GM18505 (cell line): ENCODE measurements around the gene TEPSIN.

ENCODE experiments used
- ATAC-seq: cut with Tn5 transposase; IDR thresholded peaks from one replicate; pipeline ENCODE4 v1.9.1; 2021; ENCODE audit not compliant: unreplicated experiment
- POLR2A ChIP-seq: IDR thresholded peaks from 4 replicates; pipeline ENCODE4 v1.6.1; 2011; ENCODE audit warnings: borderline replicate concordance; ENCODE audit not compliant: insufficient read depth, insufficient read length; ENCODE audit errors: extremely low read depth

Gene TEPSIN

GRCh38 chr17:81277946-81278693 lies 39.3 kb upstream of the TEPSIN start:
- no peak for TF ChIP-seq POLR2A
- ATAC-seq, result no peak

- ATAC-seq, result no peak
Measured at GRCh38 chr17:81277421-81277820, 38.6 kb upstream of the TEPSIN start.

DNA sequence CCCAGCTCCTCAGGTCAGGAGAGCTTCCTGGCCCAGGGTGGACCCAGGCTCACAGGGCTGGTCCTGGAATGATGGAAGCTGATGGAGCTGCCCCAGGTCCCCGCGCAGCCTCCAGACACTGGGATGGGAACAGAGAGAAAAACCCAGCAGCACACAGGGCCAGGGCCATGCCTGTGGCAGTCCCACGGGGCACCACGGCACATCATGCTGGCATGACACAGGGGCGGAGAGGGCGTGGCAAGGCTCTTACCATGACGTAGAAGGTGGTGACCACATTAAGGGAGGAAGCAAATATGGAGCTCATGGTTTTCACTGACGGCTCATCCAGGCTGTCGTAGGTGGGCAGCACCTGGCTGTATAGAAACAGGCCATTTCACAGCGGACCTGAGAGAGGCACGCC lies 37.9 kb upstream of the TEPSIN start:
- no peak for ATAC-seq
- TF ChIP-seq POLR2A, result no peak

More at GRCh38 chr17:81277421-81277820, 38.6 kb upstream of the TEPSIN start:
- TF ChIP-seq POLR2A, result no peak

DNA sequence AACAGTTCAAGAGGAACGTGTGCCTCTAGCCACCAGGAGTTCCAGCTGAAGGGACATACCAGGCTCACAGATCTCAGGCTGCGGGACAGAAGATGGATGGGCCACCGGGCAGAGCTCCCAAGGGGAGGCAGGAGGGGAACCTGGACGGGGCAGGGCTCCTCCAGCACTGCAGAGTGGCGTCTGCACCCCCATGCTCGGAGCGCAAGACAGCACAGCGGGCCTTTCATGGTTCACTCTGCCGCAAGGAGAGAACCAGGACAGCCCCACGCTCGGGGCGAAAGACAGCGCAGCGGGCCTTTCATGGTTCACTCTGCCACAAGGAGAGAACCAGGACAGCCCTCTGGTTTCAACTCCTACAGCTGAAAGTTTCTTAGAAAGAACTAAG lies 35.6 kb upstream of the TEPSIN start:
- no peak for TF ChIP-seq POLR2A
- ATAC-seq, result no peak

DNA sequence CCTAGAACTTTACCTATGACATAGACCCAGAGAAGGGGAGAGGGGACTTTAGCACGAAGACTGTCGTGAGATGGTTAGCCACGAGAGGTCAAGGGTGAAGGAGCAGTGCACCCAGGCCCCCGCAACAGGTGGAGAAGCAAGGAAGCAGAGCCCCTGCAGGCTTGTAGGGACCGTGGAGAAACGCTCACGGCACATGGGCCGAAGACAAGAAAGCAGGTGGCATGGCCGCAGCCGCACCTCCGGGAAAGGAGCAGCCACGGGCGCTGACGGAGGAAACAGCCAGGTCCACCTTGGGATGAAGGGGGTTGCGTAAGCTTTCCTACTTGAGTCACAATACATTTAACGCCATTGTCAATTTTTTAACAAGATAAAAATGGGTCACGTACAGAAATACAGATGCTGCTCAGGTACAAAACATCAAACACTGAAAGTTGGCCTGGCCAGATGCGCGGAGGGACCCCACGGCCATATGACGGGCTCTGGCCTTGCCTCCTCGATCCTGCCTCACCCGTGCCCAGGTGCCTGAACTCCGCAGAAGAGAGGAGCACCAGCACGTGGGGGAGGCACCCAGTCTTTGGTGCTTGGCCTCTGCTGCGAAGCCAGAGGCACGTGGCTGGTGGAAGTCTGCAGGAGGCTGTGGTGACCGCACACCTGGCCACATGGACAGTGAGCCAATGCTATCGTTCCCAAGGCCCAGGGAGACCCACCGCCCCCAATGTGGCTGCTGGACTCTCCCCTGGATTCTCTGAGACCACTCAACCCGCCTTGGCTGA lies 35.0 kb upstream of the TEPSIN start:
- no peak for ATAC-seq

GRCh38 chr17:81272616-81273015 lies 33.8 kb upstream of the TEPSIN start:
- no peak for ATAC-seq
- no peak for TF ChIP-seq POLR2A

More for the DNA sequence above, 35.0 kb upstream of the TEPSIN start:
- no peak for TF ChIP-seq POLR2A

GRCh38 chr17:81271226-81271625 lies 32.4 kb upstream of the TEPSIN start:
- no peak for ATAC-seq
- TF ChIP-seq POLR2A, result no peak

GRCh38 chr17:81270279-81270678 lies 31.4 kb upstream of the TEPSIN start:
- no peak for TF ChIP-seq POLR2A
- ATAC-seq, result no peak

DNA sequence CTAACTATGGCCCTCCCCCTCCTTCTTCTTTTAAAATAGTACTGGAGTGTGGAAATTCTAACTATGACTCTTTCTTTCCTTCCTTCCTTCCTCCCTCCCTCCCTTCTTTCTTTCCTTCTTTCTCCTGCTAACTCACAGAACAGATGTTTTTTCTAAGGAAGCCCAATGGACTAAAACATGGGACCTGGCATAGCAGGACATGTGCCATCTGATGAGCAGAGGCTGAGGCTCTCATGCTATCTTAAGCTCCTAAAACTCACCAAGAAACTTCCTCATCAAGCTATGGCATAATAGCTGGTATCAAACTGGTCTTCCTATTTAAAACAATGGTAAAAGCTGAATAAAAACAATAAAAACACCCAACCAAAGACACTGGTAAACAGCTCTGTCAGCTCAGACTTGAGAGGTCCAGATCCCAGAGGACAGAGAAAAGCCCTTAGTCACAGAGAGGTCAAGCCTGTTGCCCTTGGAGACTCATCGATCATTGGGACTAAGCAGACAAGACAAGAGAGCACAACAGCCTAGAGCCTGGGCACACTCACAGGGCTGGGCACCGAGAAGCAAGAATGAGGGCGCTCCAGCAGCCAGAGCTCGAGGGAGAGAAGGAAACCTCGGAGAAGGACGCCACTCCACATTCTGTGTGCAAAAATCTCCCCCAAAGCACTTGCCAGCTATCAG lies 28.7 kb upstream of the TEPSIN start:
- no peak for TF ChIP-seq POLR2A
- no peak for ATAC-seq

GRCh38 chr17:81265576-81265975 lies 26.7 kb upstream of the TEPSIN start:
- no peak for TF ChIP-seq POLR2A
- ATAC-seq, result no peak

GRCh38 chr17:81264640-81265039 lies 25.8 kb upstream of the TEPSIN start:
- ATAC-seq, result no peak

GRCh38 chr17:81263371-81264181 lies 24.7 kb upstream of the TEPSIN start:
- no peak for ATAC-seq
- no peak for TF ChIP-seq POLR2A

More at GRCh38 chr17:81264640-81265039, 25.8 kb upstream of the TEPSIN start:
- no peak for TF ChIP-seq POLR2A

- no peak for TF ChIP-seq POLR2A
- ATAC-seq, result no peak
Measured at GRCh38 chr17:81261582-81262336, 22.9 kb upstream of the TEPSIN start.

- no peak for ATAC-seq
- no peak for TF ChIP-seq POLR2A
Measured at GRCh38 chr17:81261096-81261495, 22.2 kb upstream of the TEPSIN start.
